Endodermal cell (in vitro differentiated cells): ENCODE data around the gene TSACC. TPM values are rescaled to one million over a fixed set of nuclear protein-coding genes. Genes with fewer than 3 reads are reported as not detected.

Source experiments
- DNase-seq: peaks from one replicate; pipeline ENCODE4 v3.0.0-alpha.2; 2017
- H3K27ac ChIP-seq: 2 replicates; pipeline ENCODE4 v1.5.1; 2013; ENCODE audit warnings: mild to moderate bottlenecking, low read depth, low read length, moderate library complexity
- H3K27me3 ChIP-seq: 2 replicates; pipeline ENCODE4 v1.6.1; 2013; ENCODE audit warnings: mild to moderate bottlenecking, low read length, moderate library complexity; ENCODE audit not compliant: insufficient read depth, control insufficient read depth, poor library complexity, severe bottlenecking
- H3K36me3 ChIP-seq: 2 replicates; pipeline ENCODE4 v1.7.0; 2013; ENCODE audit warnings: mild to moderate bottlenecking, low read length, moderate library complexity; ENCODE audit not compliant: control insufficient read depth, insufficient read depth
- H3K4me1 ChIP-seq: one replicate; pipeline ENCODE4 v1.7.0; 2013; ENCODE audit warnings: low read length; ENCODE audit not compliant: control insufficient read depth, insufficient read depth
- H3K4me3 ChIP-seq: 2 replicates; pipeline ENCODE4 v1.5.1; 2013; ENCODE audit warnings: mild to moderate bottlenecking, low read length, moderate library complexity
- H3K9ac ChIP-seq: 2 replicates; pipeline ENCODE4 v1.6.1; 2013; ENCODE audit warnings: mild to moderate bottlenecking, low read length, moderate library complexity; ENCODE audit not compliant: poor library complexity, severe bottlenecking; ENCODE audit errors: extremely low read depth
- H3K9me3 ChIP-seq: 2 replicates; pipeline ENCODE4 v1.6.1; 2013; ENCODE audit warnings: mild to moderate bottlenecking, low read length, moderate library complexity; ENCODE audit not compliant: control insufficient read depth
- H3K27ac Mint-ChIP-seq: 2 replicates; pipeline ENCODE4 v1.8.0; 2020; ENCODE audit warnings: mixed read lengths
- H3K27me3 Mint-ChIP-seq: 2 replicates; pipeline ENCODE4 v1.8.0; 2021; ENCODE audit warnings: mild to moderate bottlenecking, mixed read lengths; ENCODE audit not compliant: insufficient read depth
- H3K36me3 Mint-ChIP-seq: 2 replicates; pipeline ENCODE4 v1.8.0; 2020; ENCODE audit warnings: low read depth, mixed read lengths
- H3K4me1 Mint-ChIP-seq: 2 replicates; pipeline ENCODE4 v1.8.0; 2020; ENCODE audit warnings: mixed read lengths
- H3K4me3 Mint-ChIP-seq: 2 replicates; pipeline ENCODE4 v1.8.0; 2020; ENCODE audit warnings: mild to moderate bottlenecking, moderate library complexity, mixed read lengths
- H3K9me3 Mint-ChIP-seq: 2 replicates; pipeline ENCODE4 v1.8.0; 2020; ENCODE audit warnings: mild to moderate bottlenecking, mixed read lengths
- CTCF ChIP-seq: fragments of 200-600 bp; sonication (generic); conservative IDR thresholded peaks from 2 replicates; pipeline ENCODE4 v1.5.0; 2021; ENCODE audit warnings: antibody characterized with exemption, mild to moderate bottlenecking
- WGBS, 2 experiments: methylation state at CpG; one replicate each; pipeline versions ENCODE4 v1.1.5 to v1.1.7; 2013; ENCODE audit warnings: missing lambda C conversion rate in 2 of 2, mixed read lengths in 1 of 2; ENCODE audit not compliant: insufficient coverage in 1 of 2, insufficient read length in 1 of 2; 5-methylcytosine and 5-hydroxymethylcytosine counted together
- total RNA-seq, 2 donors: library from RNA; stranded (reverse); fragmentation: NEBNext Ultra II Directional in 1 of 2; extraction: Animal tissue kit (Norgen Biotek cat#: 25700) in 1 of 2; gene quantifications; 2 replicates in 1 of 2; 3 replicates in 1 of 2; pipeline ENCODE4 v1.2.1, GENCODE V29; 2021

TSACC gene
- total RNA-seq, 2 donors from 2014 or later = 0.62 to 1.6 TPM

GRCh38 chr1:156385534-156386031 is 47.3 kb downstream of the TSACC start:
- 6 to 20% methylated on average over 3 to 9 of the region's 9 CpGs for WGBS, 2 experiments
- peaks cover 48% of the 10 kb centered on the region for H3K27me3 ChIP-seq
- no peaks in the 10 kb centered on the region for H3K9me3 ChIP-seq
- Mint-ChIP-seq H3K27ac (no peak overlapping the region), H3K4me3 (no peak overlapping the region), H3K4me1 (peaks cover 8% of the 10 kb centered on the region), H3K27me3 (peaks cover 63% of the 10 kb centered on the region), H3K36me3 (no peaks in the 10 kb centered on the region), H3K9me3 (no peaks in the 10 kb centered on the region)
- no peak overlapping the region for H3K27ac ChIP-seq
- peaks cover 1% of the 10 kb centered on the region for H3K4me1 ChIP-seq
- no peak overlapping the region for H3K9ac ChIP-seq
- peak; percentile 89 for DNase-seq
- H3K36me3 ChIP-seq = no peaks in the 10 kb centered on the region
- peak; percentile 96 for TF ChIP-seq CTCF
- H3K4me3 ChIP-seq = no peak overlapping the region

- H3K4me3 ChIP-seq = no peak overlapping the region
Observed at GRCh38 chr1:156386134-156386901, 48.0 kb downstream of the TSACC start.

More at GRCh38 chr1:156386134-156386901, 48.0 kb downstream of the TSACC start:
- no peaks in the 10 kb centered on the region for H3K36me3 ChIP-seq
- H3K9me3 ChIP-seq = no peaks in the 10 kb centered on the region
- peaks cover 68% of the 10 kb centered on the region for H3K27me3 Mint-ChIP-seq
- H3K36me3 Mint-ChIP-seq = no peaks in the 10 kb centered on the region
- 88 to 89% methylated on average over 3 to 6 of the region's 6 CpGs for WGBS, 2 experiments
- TF ChIP-seq CTCF = no peak
- H3K27ac ChIP-seq = no peak overlapping the region
- H3K27ac Mint-ChIP-seq = no peak overlapping the region
- H3K4me3 Mint-ChIP-seq = no peak overlapping the region
- no peaks in the 10 kb centered on the region for H3K9me3 Mint-ChIP-seq
- H3K4me1 ChIP-seq = peaks cover 4% of the 10 kb centered on the region
- peaks cover 55% of the 10 kb centered on the region for H3K27me3 ChIP-seq
- H3K4me1 Mint-ChIP-seq = peaks cover 12% of the 10 kb centered on the region
- H3K9ac ChIP-seq = no peak overlapping the region
- DNase-seq = no peak
